GM18909 (cell line): ENCODE results near the gene DNMT3A.

ENCODE experiments used
- ATAC-seq: cut with Tn5 transposase; IDR thresholded peaks from one replicate; pipeline ENCODE4 v1.9.1; 2021; ENCODE audit warnings: mild to moderate bottlenecking; ENCODE audit not compliant: unreplicated experiment, poor library complexity

The DNMT3A gene

GRCh38 chr2:25187729-25188350 is 153.9 kb downstream of the DNMT3A start:
- no peak for ATAC-seq

GRCh38 chr2:25184254-25184653 is 157.5 kb downstream of the DNMT3A start:
- ATAC-seq = no peak

DNA sequence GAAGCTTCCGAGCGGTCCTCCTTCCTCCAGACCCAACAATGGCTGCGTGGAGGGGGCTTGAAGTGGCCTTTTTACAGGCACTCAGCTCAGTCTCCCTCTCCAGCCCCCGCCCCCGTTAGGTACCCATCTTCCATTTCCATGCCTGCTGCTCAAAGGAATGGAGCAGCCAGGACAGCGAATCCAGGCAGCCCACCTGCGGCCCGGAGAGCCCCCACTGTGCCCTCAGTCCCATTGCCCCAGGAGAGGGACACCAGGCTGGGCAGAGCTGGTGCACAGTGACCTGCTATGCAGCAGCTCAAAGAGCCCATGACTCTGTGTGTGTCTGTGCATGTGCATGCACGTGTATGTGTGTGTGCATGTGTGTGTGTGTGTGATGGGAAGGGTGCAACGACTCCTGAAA is 162.7 kb downstream of the DNMT3A start:
- no peak for ATAC-seq
